Stimulated activated naive CD8-positive, alpha-beta T cell treated with anti-CD3 and anti-CD28 coated beads, Interleukin-15, Interleukin-2, amounts not matched to agents 100 ng/mL and 50 ng/mL, for 24 hours (primary cell): ENCODE measurements around the gene PPME1.

ENCODE experiments used
- H3K27ac Mint-ChIP-seq: one replicate; pipeline ENCODE4 v1.8.0; 2021; ENCODE audit warnings: mild to moderate bottlenecking, mixed read lengths
- H3K27me3 Mint-ChIP-seq: one replicate; pipeline ENCODE4 v1.8.0; 2021; ENCODE audit warnings: mixed read lengths
- H3K36me3 Mint-ChIP-seq: one replicate; pipeline ENCODE4 v1.8.0; 2021; ENCODE audit warnings: low read depth, mixed read lengths
- H3K4me1 Mint-ChIP-seq: one replicate; pipeline ENCODE4 v1.8.0; 2021; ENCODE audit warnings: low read depth, mixed read lengths
- H3K4me3 Mint-ChIP-seq: one replicate; pipeline ENCODE4 v1.8.0; 2021; ENCODE audit warnings: mild to moderate bottlenecking, mixed read lengths
- H3K9me3 Mint-ChIP-seq: one replicate; pipeline ENCODE4 v1.8.0; 2021; ENCODE audit warnings: mixed read lengths

Gene PPME1

DNA sequence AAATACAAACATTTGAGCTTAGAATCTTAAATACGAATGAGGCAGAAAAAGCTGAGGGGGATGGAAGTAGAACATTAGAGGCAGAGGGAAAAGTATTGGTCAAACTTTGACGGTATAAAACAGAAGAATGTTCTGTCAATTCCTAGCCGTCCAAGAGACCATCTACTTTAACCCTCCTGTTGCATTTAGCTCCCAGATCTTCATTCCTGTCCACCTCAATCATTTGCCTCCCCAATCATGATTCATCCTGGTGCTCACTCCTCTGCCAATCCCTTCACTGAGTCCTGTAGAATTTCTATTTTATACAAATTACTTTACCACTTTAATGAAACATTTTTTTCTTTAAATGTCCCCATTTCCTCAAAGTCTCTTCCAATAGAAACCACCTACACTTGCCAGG, 28.5 kb upstream of the PPME1 start:
- peaks cover 27% of the 10 kb centered on the region for H3K36me3 Mint-ChIP-seq
- no peaks in the 10 kb centered on the region for H3K27me3 Mint-ChIP-seq
- no peak overlapping the region for H3K27ac Mint-ChIP-seq
- no peaks in the 10 kb centered on the region for H3K4me1 Mint-ChIP-seq
- H3K4me3 Mint-ChIP-seq, result no peak overlapping the region
- H3K9me3 Mint-ChIP-seq, result no peaks in the 10 kb centered on the region

DNA sequence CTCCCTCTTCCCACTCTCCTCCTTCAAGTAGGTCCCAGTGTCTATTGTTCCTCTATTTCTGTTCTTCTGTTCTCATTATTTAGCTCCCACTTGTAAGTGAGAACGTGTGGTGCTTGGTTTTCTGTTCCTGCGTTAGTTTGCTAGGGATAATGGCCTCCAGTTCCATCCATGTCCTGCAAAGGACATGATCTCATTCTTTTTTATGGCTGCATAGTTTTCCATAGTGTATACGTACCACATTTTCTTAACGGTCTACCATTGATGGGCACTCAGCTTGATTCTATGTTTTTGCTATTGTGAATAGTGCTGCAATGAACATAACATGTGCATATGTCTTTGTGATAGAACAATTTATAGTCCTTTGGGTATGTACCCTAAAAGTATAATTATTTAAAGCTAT, 26.5 kb upstream of the PPME1 start:
- no peak overlapping the region for H3K27ac Mint-ChIP-seq
- H3K4me3 Mint-ChIP-seq, result no peak overlapping the region
- no peaks in the 10 kb centered on the region for H3K9me3 Mint-ChIP-seq
- no peaks in the 10 kb centered on the region for H3K4me1 Mint-ChIP-seq
- no peaks in the 10 kb centered on the region for H3K27me3 Mint-ChIP-seq
- H3K36me3 Mint-ChIP-seq, result peaks cover 21% of the 10 kb centered on the region

DNA sequence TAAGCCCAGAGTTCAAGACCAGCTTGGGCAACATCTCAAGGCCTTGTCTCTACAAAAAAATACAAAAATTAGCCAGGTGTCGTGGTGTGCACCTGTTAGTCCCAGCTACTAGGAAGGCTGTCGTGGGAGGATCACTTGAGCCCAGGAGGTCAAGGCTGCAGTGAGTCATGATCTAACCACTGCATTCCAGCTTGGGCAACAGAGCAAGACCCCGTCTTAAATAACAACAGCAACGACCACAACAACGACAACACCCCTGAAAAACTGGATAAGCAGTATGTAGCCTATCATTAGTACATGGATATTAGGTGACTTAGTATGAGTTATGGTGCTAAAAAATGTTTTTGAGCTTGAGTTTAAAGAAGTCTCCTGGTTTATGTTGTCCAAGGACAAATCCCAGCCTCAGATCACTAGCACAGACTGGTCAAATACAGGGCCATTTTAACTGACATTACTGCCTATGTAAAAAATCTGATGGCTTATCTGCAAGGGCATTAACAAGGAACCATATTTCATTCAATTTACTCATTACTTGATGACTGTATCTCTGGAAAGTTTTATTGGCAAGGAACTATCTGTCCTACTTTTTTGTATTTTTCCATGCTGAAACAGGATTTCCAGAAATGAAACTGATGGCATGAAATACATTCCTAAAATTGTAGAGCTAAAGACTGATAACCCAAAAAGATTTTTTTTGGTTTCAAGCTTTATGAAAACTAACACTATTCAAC, 23.7 kb upstream of the PPME1 start:
- Mint-ChIP-seq H3K9me3 (no peaks in the 10 kb centered on the region), H3K27ac (no peak overlapping the region), H3K4me3 (no peak overlapping the region), H3K4me1 (no peaks in the 10 kb centered on the region), H3K27me3 (no peaks in the 10 kb centered on the region), H3K36me3 (peaks cover 27% of the 10 kb centered on the region)

DNA sequence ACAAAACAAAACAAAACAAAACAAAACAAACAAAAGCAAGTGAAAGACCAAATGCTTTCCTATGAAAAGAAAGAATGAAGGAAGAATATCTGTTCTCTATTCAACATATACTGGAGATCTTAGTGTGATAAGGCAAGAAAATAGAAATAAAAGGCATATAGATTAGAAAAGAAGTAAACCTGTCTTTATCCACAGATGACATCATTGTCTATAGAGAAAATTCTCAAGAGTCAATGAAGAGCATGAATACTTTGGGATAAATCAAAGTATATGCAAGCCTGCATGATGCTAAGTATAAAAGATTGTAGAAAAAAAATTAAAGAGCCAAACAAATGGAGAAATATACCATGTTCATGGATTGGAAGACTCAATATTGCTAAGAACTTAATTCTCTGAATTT, 17.9 kb upstream of the PPME1 start:
- H3K4me3 Mint-ChIP-seq, result no peak overlapping the region
- H3K27me3 Mint-ChIP-seq, result no peaks in the 10 kb centered on the region
- H3K9me3 Mint-ChIP-seq, result no peaks in the 10 kb centered on the region
- H3K36me3 Mint-ChIP-seq, result peaks cover 40% of the 10 kb centered on the region
- no peaks in the 10 kb centered on the region for H3K4me1 Mint-ChIP-seq
- no peak overlapping the region for H3K27ac Mint-ChIP-seq

DNA sequence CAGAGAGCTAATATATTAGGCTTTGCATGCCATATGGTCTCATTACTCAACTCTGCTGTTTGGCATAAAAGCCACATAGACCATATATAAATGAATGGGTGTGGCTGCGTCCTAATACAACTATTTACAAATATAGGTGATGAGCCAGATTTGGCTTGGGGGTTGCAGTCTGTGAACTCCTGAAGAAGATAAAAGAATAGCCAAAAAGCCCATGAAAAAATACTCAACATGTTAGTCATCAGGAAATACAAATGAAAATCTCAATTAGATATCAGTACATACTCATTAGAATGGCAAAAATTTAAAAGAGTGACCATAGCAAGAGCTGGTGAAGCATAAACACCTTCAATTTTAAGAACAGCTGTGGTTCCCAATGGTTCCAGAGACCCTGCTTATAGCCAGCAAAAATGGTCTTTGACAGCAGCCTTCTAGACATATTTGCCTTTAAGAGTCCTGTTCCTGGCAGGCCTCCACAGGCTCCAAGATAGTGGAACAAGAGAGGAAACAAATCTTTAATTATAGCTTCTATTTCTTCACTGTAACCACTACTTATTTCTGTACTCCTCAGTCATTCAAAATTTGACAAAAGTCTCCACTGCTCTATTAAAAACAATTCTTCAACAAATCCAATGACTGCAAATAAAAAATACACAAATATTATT, 16.3 kb upstream of the PPME1 start:
- Mint-ChIP-seq H3K9me3 (no peaks in the 10 kb centered on the region), H3K27ac (no peak overlapping the region), H3K36me3 (peaks cover 37% of the 10 kb centered on the region), H3K4me1 (no peaks in the 10 kb centered on the region), H3K4me3 (no peak overlapping the region), H3K27me3 (no peaks in the 10 kb centered on the region)

DNA sequence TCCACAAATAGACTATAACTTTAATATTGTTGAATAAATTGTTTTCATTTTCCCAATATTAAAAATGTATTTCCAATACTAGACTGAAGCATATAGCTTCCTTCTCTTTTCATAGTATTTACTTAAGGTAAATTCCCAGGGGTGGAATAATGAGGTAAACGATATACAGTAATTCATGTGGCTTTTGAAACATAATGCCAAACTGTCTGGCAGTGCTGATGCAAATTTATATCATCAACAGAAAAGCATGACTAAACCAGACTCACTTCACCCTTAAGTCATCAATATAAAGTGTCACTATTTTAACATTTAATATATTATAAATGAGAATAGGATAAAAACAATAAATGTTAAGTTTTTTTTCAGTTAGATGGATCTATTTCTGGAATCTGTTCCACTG, 13.9 kb upstream of the PPME1 start:
- Mint-ChIP-seq H3K9me3 (no peaks in the 10 kb centered on the region), H3K27ac (no peak overlapping the region), H3K4me3 (no peak overlapping the region), H3K36me3 (peaks cover 47% of the 10 kb centered on the region), H3K4me1 (no peaks in the 10 kb centered on the region), H3K27me3 (no peaks in the 10 kb centered on the region)

DNA sequence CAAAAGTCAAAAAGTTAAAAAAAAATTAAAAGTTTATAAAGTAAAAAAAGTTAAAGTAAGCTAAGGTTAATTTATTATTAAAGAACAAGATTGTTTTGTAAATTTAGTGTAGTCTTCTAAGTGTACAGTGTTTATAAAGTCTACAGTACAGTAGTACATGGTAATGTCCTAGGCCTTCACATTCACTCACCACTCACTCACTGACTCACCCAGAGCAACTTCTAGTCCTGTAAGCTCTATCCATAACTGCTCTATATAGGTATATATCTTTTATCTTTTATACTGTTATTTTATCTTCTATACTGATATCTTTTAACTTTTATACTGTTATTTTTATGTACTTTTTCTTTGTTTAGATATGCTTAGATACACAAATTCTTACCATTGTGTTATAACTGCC, 11.4 kb upstream of the PPME1 start:
- peaks cover 5% of the 10 kb centered on the region for H3K4me1 Mint-ChIP-seq
- no peak overlapping the region for H3K4me3 Mint-ChIP-seq
- H3K9me3 Mint-ChIP-seq, result no peaks in the 10 kb centered on the region
- H3K36me3 Mint-ChIP-seq, result peaks cover 55% of the 10 kb centered on the region
- no peak overlapping the region for H3K27ac Mint-ChIP-seq
- H3K27me3 Mint-ChIP-seq, result no peaks in the 10 kb centered on the region

DNA sequence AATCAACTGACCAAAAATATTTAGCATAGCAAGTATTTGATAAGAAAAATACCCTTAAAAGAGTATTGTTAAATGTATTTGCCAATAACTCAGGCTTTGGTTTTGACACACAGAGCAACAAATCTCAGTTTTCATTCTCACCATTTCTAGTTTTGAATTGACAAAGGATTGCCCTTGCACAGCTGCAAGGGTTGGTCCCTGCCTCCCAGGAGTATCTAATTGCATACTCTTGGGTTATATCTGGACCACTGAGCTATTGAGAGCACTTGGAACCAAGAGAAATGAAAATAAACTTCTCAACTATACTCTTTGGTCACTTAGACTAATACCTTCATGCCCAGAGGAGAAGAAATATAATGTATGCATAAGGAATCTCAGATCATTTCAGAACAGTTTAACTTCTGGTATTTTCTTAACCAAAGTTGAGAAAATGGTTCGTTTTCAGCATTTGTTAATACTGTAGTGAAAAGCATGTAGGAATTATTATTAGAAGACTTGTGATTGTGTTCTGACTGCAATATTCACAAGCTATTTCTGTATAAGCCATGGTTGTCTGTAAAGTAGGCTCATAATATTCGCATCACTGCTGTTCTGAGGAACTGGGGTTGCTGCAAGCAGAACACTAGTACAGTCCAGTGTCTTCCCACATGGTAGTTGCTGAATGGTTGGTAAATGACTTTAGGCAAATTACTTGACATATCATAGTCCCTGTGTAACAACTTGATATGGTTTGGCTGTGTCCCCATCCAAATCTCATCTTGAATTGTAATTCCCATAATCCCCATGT, 8.2 kb upstream of the PPME1 start:
- H3K9me3 Mint-ChIP-seq, result no peaks in the 10 kb centered on the region
- H3K27me3 Mint-ChIP-seq, result no peaks in the 10 kb centered on the region
- H3K36me3 Mint-ChIP-seq, result peaks cover 64% of the 10 kb centered on the region
- peaks cover 6% of the 10 kb centered on the region for H3K4me1 Mint-ChIP-seq
- no peak overlapping the region for H3K4me3 Mint-ChIP-seq
- no peak overlapping the region for H3K27ac Mint-ChIP-seq

DNA sequence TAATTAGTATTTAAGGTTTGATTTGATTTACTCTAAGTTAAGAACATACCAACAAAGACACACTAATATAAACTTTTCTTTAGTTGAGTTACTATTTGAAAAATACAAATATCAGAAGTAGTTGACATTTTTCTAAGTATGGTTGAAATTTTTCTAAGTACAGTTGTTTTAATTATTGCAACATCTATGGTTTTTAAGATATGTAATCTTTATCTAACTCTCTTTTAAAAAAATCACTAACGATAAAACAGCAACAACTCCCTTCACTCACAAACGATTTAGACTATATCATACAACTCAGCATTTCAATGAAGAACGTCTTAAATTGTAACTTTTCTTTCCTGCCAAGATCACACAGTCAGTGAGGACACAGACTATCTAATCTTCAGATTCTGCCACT, 2.3 kb upstream of the PPME1 start:
- H3K9me3 Mint-ChIP-seq, result no peaks in the 10 kb centered on the region
- H3K36me3 Mint-ChIP-seq, result peaks cover 36% of the 10 kb centered on the region
- H3K27ac Mint-ChIP-seq, result no peak overlapping the region
- H3K4me3 Mint-ChIP-seq, result peak overlapping the region; percentile 4
- H3K4me1 Mint-ChIP-seq, result peaks cover 9% of the 10 kb centered on the region
- no peaks in the 10 kb centered on the region for H3K27me3 Mint-ChIP-seq

DNA sequence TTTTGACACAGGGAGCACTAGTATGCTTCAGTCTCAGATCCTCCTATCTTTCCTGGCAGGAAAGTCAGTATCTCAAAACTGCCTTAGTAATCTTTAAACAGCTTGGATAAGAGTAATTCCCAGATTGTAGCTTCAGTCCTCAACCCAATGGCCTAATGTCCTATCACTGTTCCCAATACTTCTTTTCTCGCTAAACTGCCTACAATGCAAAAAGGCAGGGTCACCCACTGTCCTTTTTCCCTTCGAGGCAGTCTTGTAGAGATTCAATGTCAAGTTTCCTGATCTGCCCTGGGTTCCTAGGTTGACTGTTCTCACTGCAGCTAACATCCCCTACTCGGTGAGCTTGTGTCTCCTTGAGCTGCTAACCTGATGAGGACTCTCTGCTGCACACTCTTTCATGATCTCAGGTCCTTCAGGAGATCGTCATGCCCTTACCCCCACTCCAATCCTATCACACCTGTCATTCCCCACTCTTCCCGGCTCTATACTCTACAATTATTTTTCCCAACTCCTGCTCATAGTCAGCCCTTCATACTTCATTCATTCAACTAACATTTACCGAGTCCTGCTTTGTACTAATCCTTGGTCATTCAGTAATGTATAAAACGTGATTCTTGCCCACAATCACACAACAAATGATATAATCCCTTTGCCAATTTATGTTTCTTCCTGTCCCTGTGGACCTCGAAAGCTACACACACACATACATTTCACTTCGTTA, 1.2 kb upstream of the PPME1 start:
- no peak overlapping the region for H3K27ac Mint-ChIP-seq
- peaks cover 12% of the 10 kb centered on the region for H3K4me1 Mint-ChIP-seq
- H3K36me3 Mint-ChIP-seq, result peaks cover 33% of the 10 kb centered on the region
- H3K9me3 Mint-ChIP-seq, result no peaks in the 10 kb centered on the region
- H3K4me3 Mint-ChIP-seq, result no peak overlapping the region
- H3K27me3 Mint-ChIP-seq, result no peaks in the 10 kb centered on the region

DNA sequence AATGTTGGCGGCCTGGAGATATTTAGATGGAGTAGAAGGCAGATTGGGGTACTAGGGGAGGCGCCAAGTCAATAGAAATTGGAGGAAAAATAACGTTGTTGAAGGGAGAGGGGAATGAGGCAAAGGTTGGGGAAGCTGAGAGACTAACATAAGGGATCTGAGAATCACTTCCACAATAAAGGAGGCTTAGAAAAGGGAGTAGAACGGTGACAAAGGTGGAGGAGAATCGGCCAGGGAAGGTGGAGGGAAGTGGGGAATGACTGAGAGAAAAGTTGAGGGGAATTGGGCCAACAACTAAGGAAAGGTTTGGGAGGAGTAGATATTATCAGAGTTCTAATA, 510 bp downstream of the PPME1 start:
- Mint-ChIP-seq H3K27me3 (no peaks in the 10 kb centered on the region), H3K4me1 (peaks cover 16% of the 10 kb centered on the region), H3K4me3 (no peak overlapping the region), H3K36me3 (peaks cover 26% of the 10 kb centered on the region), H3K27ac (no peak overlapping the region), H3K9me3 (no peaks in the 10 kb centered on the region)

DNA sequence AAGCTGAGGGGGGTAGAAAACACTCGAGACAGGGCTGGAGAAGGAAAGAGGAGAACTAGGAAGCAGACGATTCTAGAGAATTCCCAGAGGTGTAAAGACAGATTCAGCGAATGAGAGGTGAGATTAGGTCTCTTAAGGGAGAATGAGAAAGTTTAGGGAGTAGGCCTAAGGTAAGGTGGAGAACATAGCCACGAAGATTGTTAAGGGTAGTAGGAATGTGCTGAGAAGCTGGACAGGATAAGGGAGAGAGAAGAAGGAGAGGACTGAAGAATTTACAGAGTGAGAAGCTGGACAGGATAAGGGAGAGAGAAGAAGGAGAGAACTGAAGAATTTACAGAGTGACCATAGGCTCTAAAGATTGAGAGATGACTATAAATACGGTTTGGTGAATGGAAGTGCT, 908 bp downstream of the PPME1 start:
- Mint-ChIP-seq H3K27ac (no peak overlapping the region), H3K4me1 (peaks cover 16% of the 10 kb centered on the region), H3K36me3 (peaks cover 24% of the 10 kb centered on the region), H3K4me3 (no peak overlapping the region), H3K9me3 (no peaks in the 10 kb centered on the region), H3K27me3 (no peaks in the 10 kb centered on the region)

DNA sequence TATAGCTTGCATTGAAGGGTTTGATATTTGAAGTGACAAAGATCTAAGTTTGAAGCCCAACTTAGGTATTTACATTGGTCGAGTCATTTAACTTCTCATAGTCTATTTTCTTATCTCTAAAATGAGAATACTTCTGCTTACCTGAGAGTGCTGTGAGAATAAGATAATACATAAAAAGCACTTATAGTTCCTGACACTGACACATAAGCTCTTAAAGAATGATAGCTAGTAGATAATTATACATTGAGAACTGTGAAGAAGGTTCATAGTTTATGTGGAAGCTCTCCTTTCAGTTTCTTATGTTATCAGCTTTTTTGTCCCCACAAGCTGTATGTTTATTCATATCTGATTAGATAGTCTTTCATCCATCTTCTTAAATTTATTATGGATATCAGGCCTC, 4.8 kb downstream of the PPME1 start:
- Mint-ChIP-seq H3K4me3 (no peak overlapping the region), H3K27me3 (no peaks in the 10 kb centered on the region), H3K27ac (no peak overlapping the region), H3K4me1 (peaks cover 20% of the 10 kb centered on the region), H3K36me3 (peaks cover 37% of the 10 kb centered on the region), H3K9me3 (no peaks in the 10 kb centered on the region)

DNA sequence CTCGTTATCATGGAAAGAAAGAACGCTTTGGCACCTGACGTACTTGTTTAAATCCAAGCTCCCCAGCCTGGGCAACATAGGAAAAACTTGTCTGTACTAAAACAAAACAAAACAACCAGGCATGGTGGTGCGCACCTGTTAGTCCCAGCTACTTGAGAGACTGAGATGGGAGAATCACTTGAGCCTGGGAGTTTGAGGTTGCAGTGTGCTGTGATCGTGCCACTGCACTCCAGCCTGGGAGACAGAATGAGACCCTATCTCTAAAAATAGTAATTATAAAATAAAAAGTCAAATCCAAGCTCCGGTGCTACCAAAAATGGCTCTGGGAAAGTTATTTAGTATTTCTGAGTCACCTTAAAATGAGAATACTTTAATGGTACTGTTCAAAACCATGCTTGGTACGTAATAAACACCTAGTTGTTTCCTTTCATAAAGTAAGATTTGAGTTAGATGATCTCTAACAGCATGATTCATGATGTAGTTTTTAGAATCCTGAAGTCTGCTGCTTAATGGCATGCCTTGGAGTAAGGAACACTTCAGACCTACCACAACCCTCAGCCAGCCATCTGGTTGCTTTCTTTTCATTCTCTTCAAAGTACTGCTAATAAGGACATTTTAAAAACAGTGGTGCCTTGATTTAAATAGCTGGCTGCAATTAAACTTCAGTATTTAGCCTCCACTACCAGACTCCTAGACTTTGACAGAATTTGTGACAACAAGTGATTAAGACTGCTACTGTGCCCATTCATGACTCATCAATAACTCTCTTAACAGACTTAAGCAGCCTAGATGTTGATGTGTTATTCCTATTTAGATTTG, 8.4 kb downstream of the PPME1 start:
- H3K9me3 Mint-ChIP-seq, result no peaks in the 10 kb centered on the region
- no peaks in the 10 kb centered on the region for H3K27me3 Mint-ChIP-seq
- no peak overlapping the region for H3K4me3 Mint-ChIP-seq
- H3K27ac Mint-ChIP-seq, result no peak overlapping the region
- peaks cover 14% of the 10 kb centered on the region for H3K4me1 Mint-ChIP-seq
- peaks cover 45% of the 10 kb centered on the region for H3K36me3 Mint-ChIP-seq
